ENCODE measurements around the gene REEP5. TPM values are rescaled to one million over a fixed set of nuclear protein-coding genes. Genes with fewer than 3 reads are reported as not detected.
"Not testable (repeated sequence)": the region's sequence is repeated elsewhere in the genome, so short reads cannot be mapped to it uniquely, and the experiment has no call there.

The REEP5 gene
- polyA plus RNA-seq, 2 donors = 25.4 to 36.8 TPM

DNA sequence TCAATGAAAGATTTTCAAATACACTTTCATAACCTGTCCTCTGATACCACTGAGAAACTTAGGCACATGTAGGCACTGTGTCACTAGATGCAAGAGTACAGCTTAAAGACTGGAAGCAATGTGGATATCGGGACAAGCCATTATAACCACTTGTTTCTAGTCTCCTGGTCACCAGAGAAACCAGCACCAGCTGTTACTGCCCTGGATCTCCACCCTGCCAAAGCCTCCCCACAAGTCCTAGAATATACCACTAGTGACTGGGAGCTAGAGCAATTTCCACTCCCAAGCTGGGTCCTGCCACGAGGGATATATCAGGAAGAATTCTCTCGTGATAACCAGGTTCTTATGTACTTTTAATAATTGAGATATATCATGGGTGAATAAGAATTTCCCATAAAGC, 19.5 kb downstream of the REEP5 start:
- H3K9me3 ChIP-seq (ENCODE audit: control insufficient read depth in 2 of 2, insufficient read depth in 1 of 2, low read depth in 1 of 2, low read length in 1 of 2) = no peaks in the 10 kb centered on the region
- H3K4me3 ChIP-seq (ENCODE audit: low read depth in 1 of 2, low read length in 2 of 2) = no peak overlapping the region
- H3K27me3 ChIP-seq (ENCODE audit: control insufficient read depth in 1 of 2, insufficient read depth in 2 of 2, low read length in 2 of 2) = no peaks in the 10 kb centered on the region
- H3K36me3 ChIP-seq (ENCODE audit: control insufficient read depth in 2 of 2, insufficient read depth in 2 of 2, low read length in 1 of 2) = peaks cover 0 to 10% of the 10 kb centered on the region in 2 donors
- H3K27ac ChIP-seq (ENCODE audit: low read depth in 2 of 2, low read length in 1 of 2) = no peak overlapping the region
- WGBS, 2 donors = 92 to 94% methylated on average over 3 of the region's 3 CpGs
- H3K4me1 ChIP-seq (ENCODE audit: control insufficient read depth in 2 of 2, insufficient read depth in 2 of 2, low read length in 1 of 2) = no peaks in the 10 kb centered on the region

DNA sequence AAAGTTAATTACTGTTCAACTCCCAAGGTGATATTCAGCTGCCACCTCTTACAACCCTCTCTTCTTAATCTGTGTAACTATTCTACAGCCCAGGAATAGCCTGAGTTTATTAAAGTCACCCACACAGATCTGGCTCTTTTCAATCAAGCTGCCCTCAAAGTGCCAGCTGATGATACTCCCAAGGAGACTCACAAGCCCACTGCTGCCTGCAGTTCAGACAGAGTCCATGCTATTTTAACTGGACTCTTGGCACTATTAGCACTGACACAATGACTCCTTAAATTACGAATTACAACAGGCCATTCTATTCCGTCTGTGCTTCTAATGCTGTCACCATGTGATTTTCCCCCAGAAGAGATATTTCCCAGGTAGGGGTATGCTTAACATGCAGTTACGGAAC, 26.3 kb downstream of the REEP5 start:
- 80 to 84% methylated on average over 3 of the region's 3 CpGs for WGBS, 2 donors
- Histone ChIP-seq H3K9me3 (ENCODE audit: control insufficient read depth in 2 of 2, insufficient read depth in 1 of 2, low read depth in 1 of 2, low read length in 1 of 2) (no peaks in the 10 kb centered on the region), H3K27me3 (ENCODE audit: control insufficient read depth in 1 of 2, insufficient read depth in 2 of 2, low read length in 2 of 2) (no peaks in the 10 kb centered on the region), H3K4me3 (ENCODE audit: low read depth in 1 of 2, low read length in 2 of 2) (no peak overlapping the region), H3K36me3 (ENCODE audit: control insufficient read depth in 2 of 2, insufficient read depth in 2 of 2, low read length in 1 of 2) (peaks cover 0 to 3% of the 10 kb centered on the region in 2 donors), H3K27ac (ENCODE audit: low read depth in 2 of 2, low read length in 1 of 2) (no peak overlapping the region), H3K4me1 (ENCODE audit: control insufficient read depth in 2 of 2, insufficient read depth in 2 of 2, low read length in 1 of 2) (no peaks in the 10 kb centered on the region)

DNA sequence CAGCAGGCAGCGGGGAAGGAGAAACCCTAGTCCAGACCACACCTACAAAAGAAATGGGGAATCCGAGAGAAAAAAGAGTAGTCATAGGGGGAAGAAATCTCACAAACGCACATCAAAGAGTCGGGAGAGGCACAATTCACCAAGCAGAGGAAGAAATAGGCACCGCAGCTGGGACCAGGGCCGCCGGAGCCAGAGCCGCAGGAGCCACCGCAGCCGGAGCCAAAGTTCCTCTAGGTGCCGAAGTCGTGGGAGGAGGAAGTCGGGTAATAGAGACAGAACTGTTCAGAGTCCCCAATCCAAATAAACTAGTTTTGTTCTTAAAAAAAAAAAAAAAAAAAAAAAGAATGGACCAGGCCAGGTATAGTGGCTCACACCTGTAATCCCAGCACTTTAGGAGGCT, 29.3 kb downstream of the REEP5 start:
- Histone ChIP-seq H3K4me1 (ENCODE audit: control insufficient read depth in 2 of 2, insufficient read depth in 2 of 2, low read length in 1 of 2) (no peaks in the 10 kb centered on the region), H3K9me3 (ENCODE audit: control insufficient read depth in 2 of 2, insufficient read depth in 1 of 2, low read depth in 1 of 2, low read length in 1 of 2) (no peaks in the 10 kb centered on the region), H3K4me3 (ENCODE audit: low read depth in 1 of 2, low read length in 2 of 2) (no peak overlapping the region), H3K36me3 (ENCODE audit: control insufficient read depth in 2 of 2, insufficient read depth in 2 of 2, low read length in 1 of 2) (peaks cover 0 to 3% of the 10 kb centered on the region in 2 donors), H3K27ac (ENCODE audit: low read depth in 2 of 2, low read length in 1 of 2) (no peak overlapping the region), H3K27me3 (ENCODE audit: control insufficient read depth in 1 of 2, insufficient read depth in 2 of 2, low read length in 2 of 2) (no peaks in the 10 kb centered on the region)
- WGBS, 2 donors = 97% methylated on average over 13 of the region's 13 CpGs

DNA sequence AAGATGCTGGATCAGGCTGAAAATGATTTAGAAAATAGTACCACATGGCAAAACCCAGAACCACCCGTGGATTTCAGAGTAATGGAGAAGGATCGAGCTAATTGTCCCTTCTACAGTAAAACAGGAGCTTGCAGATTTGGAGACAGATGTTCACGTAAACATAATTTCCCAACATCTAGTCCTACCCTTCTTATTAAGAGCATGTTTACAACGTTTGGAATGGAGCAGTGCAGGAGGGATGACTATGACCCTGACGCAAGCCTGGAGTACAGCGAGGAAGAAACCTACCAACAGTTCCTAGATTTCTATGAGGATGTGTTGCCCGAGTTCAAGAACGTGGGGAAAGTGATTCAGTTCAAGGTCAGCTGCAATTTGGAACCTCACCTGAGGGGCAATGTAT, 30.0 kb downstream of the REEP5 start:
- not testable (repeated sequence) for H3K4me1 ChIP-seq (ENCODE audit: control insufficient read depth in 2 of 2, insufficient read depth in 2 of 2, low read length in 1 of 2); H3K4me3 ChIP-seq (ENCODE audit: low read depth in 1 of 2, low read length in 2 of 2); H3K27ac ChIP-seq (ENCODE audit: low read depth in 2 of 2, low read length in 1 of 2); H3K9me3 ChIP-seq (ENCODE audit: control insufficient read depth in 2 of 2, insufficient read depth in 1 of 2, low read depth in 1 of 2, low read length in 1 of 2); H3K27me3 ChIP-seq (ENCODE audit: control insufficient read depth in 1 of 2, insufficient read depth in 2 of 2, low read length in 2 of 2); H3K36me3 ChIP-seq (ENCODE audit: control insufficient read depth in 2 of 2, insufficient read depth in 2 of 2, low read length in 1 of 2)
- WGBS, 2 donors = 88 to 89% methylated on average over 8 of the region's 8 CpGs

DNA sequence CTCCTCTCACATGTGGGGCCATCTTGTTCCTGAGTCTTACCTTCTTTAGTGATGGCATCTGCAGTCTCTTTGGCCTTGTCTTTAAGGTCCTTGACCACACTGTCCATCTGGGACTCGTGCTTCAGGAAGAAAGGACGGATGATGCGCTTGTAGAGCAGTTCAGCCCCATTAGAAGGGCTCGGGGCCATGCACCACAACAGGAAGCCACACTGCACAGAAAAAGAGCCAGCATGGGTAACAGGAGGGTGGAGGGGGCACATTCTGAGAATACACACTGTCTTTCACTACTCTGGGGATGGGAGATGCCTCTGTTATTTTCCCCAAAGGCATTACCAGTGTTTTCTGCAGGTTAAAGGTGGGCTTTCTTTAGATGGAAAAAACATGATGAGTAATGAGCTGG, 35.1 kb downstream of the REEP5 start:
- H3K4me1 ChIP-seq (ENCODE audit: control insufficient read depth in 2 of 2, insufficient read depth in 2 of 2, low read length in 1 of 2) = peaks cover 0 to 1% of the 10 kb centered on the region in 2 donors
- WGBS, 2 donors = 88 to 91% methylated on average over 4 of the region's 4 CpGs
- no peak overlapping the region for H3K27ac ChIP-seq (ENCODE audit: low read depth in 2 of 2, low read length in 1 of 2)
- peaks cover 20 to 21% of the 10 kb centered on the region in 2 donors for H3K36me3 ChIP-seq (ENCODE audit: control insufficient read depth in 2 of 2, insufficient read depth in 2 of 2, low read length in 1 of 2)
- no peak overlapping the region for H3K4me3 ChIP-seq (ENCODE audit: low read depth in 1 of 2, low read length in 2 of 2)
- no peaks in the 10 kb centered on the region for H3K27me3 ChIP-seq (ENCODE audit: control insufficient read depth in 1 of 2, insufficient read depth in 2 of 2, low read length in 2 of 2)
- H3K9me3 ChIP-seq (ENCODE audit: control insufficient read depth in 2 of 2, insufficient read depth in 1 of 2, low read depth in 1 of 2, low read length in 1 of 2) = no peaks in the 10 kb centered on the region

DNA sequence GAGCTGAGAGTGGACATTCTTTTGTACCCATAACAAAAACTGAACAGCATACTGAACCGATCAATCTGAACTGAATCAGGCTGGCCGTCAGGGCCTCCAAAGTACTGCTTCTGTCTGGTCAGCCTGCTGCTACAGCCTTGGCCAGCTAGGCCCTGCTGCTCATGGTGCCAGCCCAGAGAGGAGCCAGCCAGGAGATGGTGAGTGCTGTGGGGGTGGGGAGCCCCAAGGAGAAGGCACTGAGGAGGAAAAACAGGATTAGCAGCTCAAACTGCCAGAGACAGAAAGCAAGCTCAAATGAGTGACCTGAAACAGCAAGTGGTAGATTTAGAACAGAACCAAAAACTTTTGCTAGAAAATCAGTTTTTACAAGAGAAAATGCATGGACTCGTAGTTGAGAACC, 37.0 kb downstream of the REEP5 start:
- no peak overlapping the region for H3K4me3 ChIP-seq (ENCODE audit: low read depth in 1 of 2, low read length in 2 of 2)
- H3K9me3 ChIP-seq (ENCODE audit: control insufficient read depth in 2 of 2, insufficient read depth in 1 of 2, low read depth in 1 of 2, low read length in 1 of 2) = no peaks in the 10 kb centered on the region
- H3K36me3 ChIP-seq (ENCODE audit: control insufficient read depth in 2 of 2, insufficient read depth in 2 of 2, low read length in 1 of 2) = peaks cover 20 to 21% of the 10 kb centered on the region in 2 donors
- H3K27me3 ChIP-seq (ENCODE audit: control insufficient read depth in 1 of 2, insufficient read depth in 2 of 2, low read length in 2 of 2) = no peaks in the 10 kb centered on the region
- peaks cover 0 to 1% of the 10 kb centered on the region in 2 donors for H3K4me1 ChIP-seq (ENCODE audit: control insufficient read depth in 2 of 2, insufficient read depth in 2 of 2, low read length in 1 of 2)
- peak overlapping the region in 1 of 2 donors; percentile 3 for H3K27ac ChIP-seq (ENCODE audit: low read depth in 2 of 2, low read length in 1 of 2)
- WGBS, 2 donors = 82 to 87% methylated on average over 3 of the region's 3 CpGs

DNA sequence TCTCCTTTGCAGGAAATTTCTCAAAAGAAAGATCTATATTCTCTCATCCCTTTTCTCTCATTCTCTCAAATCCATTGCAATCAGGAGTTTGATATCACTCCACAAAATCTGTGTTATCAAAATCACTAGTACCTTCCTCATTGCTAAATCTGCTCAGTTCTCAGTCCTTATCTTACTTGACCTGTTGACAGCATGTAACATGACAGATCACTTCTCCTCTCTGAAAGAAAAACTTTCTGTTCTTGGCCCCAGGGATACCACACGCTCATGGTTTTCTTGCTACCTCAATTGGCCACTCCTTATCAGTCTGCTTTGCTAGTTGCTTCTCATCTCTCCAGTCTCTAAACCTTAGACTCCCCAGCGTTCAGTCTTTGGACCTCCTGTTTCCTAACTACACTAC, 38.8 kb downstream of the REEP5 start:
- Histone ChIP-seq H3K4me1 (ENCODE audit: control insufficient read depth in 2 of 2, insufficient read depth in 2 of 2, low read length in 1 of 2) (peaks cover 0 to 1% of the 10 kb centered on the region in 2 donors), H3K36me3 (ENCODE audit: control insufficient read depth in 2 of 2, insufficient read depth in 2 of 2, low read length in 1 of 2) (peaks cover 21 to 24% of the 10 kb centered on the region in 2 donors), H3K4me3 (ENCODE audit: low read depth in 1 of 2, low read length in 2 of 2) (no peak overlapping the region), H3K9me3 (ENCODE audit: control insufficient read depth in 2 of 2, insufficient read depth in 1 of 2, low read depth in 1 of 2, low read length in 1 of 2) (no peaks in the 10 kb centered on the region), H3K27me3 (ENCODE audit: control insufficient read depth in 1 of 2, insufficient read depth in 2 of 2, low read length in 2 of 2) (no peaks in the 10 kb centered on the region), H3K27ac (ENCODE audit: low read depth in 2 of 2, low read length in 1 of 2) (no peak overlapping the region)
- WGBS, 2 donors = 81 to 93% methylated on average over 2 of the region's 2 CpGs

DNA sequence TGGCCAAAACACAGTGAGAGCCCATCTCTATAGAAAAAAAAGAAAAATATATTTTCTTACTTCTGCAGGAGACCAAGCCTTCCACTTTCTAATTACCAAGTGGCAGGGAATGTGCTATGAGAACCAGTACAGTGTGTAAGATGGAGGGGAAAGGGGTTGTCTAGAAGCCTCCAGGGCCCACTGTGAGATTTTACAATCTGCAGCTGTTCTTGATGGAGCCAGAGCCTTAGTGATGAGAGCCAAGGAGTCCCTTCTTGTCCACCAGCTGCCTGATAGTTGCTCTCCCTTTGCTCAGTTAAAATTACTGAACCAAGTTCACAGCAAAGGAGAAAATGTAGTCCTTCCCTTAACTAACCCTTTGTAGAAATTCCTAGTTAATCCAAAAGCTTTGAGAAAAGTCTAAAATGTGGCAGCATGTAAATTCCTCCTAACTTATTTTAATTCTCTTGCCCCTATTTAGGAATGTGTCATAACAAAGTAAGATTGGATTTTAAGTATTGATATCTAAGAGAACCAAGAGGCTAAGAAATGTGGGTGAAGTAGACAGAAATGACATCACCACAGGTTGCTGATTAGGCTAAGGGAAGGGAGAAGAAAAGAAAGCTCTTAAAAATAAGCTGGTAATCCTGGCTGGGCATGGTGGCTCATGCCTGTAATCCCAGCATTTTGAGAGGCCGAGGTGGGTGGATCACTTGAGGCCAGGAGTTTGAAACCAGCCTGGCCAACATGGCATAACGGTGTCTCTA, 41.6 kb downstream of the REEP5 start:
- no peak overlapping the region for H3K27ac ChIP-seq (ENCODE audit: low read depth in 2 of 2, low read length in 1 of 2)
- WGBS, 2 donors = 65 to 68% methylated on average over 2 of the region's 2 CpGs
- H3K27me3 ChIP-seq (ENCODE audit: control insufficient read depth in 1 of 2, insufficient read depth in 2 of 2, low read length in 2 of 2) = no peaks in the 10 kb centered on the region
- no peaks in the 10 kb centered on the region for H3K9me3 ChIP-seq (ENCODE audit: control insufficient read depth in 2 of 2, insufficient read depth in 1 of 2, low read depth in 1 of 2, low read length in 1 of 2)
- H3K4me3 ChIP-seq (ENCODE audit: low read depth in 1 of 2, low read length in 2 of 2) = no peak overlapping the region
- peaks cover 0 to 1% of the 10 kb centered on the region in 2 donors for H3K4me1 ChIP-seq (ENCODE audit: control insufficient read depth in 2 of 2, insufficient read depth in 2 of 2, low read length in 1 of 2)
- H3K36me3 ChIP-seq (ENCODE audit: control insufficient read depth in 2 of 2, insufficient read depth in 2 of 2, low read length in 1 of 2) = peaks cover 15 to 16% of the 10 kb centered on the region in 2 donors

DNA sequence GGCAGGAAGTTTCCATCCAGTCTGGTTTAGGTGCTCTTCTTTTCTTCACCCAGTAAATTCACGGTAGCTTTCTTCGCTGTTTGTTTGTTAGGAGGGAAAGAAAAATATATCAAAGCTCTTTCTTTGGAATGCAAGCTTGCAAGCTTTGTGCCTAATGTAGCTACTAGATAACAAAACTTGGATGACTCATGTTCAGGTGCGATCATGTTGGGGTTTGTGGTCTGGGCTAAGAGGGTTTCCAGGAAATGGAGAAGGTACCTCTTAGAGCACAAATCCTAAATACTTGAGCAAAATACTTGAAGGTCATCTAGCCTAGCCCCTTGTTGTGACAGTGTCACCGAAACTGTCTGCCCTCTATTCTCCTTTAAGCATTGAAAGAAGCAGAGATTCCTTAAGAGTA, 43.3 kb downstream of the REEP5 start:
- no peak overlapping the region for H3K4me3 ChIP-seq (ENCODE audit: low read depth in 1 of 2, low read length in 2 of 2)
- no peak overlapping the region for H3K27ac ChIP-seq (ENCODE audit: low read depth in 2 of 2, low read length in 1 of 2)
- no peaks in the 10 kb centered on the region for H3K27me3 ChIP-seq (ENCODE audit: control insufficient read depth in 1 of 2, insufficient read depth in 2 of 2, low read length in 2 of 2)
- H3K36me3 ChIP-seq (ENCODE audit: control insufficient read depth in 2 of 2, insufficient read depth in 2 of 2, low read length in 1 of 2) = peaks cover 8% of the 10 kb centered on the region in 2 donors
- H3K9me3 ChIP-seq (ENCODE audit: control insufficient read depth in 2 of 2, insufficient read depth in 1 of 2, low read depth in 1 of 2, low read length in 1 of 2) = no peaks in the 10 kb centered on the region
- H3K4me1 ChIP-seq (ENCODE audit: control insufficient read depth in 2 of 2, insufficient read depth in 2 of 2, low read length in 1 of 2) = no peaks in the 10 kb centered on the region
- 41 to 50% methylated on average over 4 of the region's 4 CpGs for WGBS, 2 donors

DNA sequence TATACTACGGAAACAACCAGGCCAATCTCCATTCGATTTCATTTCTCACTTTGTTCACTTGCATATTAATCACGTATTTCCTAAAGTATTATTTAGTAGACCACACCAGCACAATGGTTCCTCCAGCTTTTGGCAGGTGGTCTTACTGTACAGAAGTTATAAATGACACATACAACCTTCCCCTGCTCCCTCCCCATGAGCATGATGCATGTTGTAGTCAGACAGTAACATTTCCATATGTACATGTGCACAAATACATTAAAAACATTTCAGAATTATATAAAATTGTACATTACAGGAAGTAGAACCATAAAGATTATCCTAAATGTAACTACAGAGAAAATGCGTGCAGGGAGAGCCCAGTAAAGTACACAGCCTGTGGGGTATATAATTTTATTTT, 43.9 kb downstream of the REEP5 start:
- H3K4me3 ChIP-seq (ENCODE audit: low read depth in 1 of 2, low read length in 2 of 2) = no peak overlapping the region
- peaks cover 5 to 7% of the 10 kb centered on the region in 2 donors for H3K36me3 ChIP-seq (ENCODE audit: control insufficient read depth in 2 of 2, insufficient read depth in 2 of 2, low read length in 1 of 2)
- 59 to 87% methylated on average over 4 of the region's 4 CpGs for WGBS, 2 donors
- H3K27ac ChIP-seq (ENCODE audit: low read depth in 2 of 2, low read length in 1 of 2) = no peak overlapping the region
- no peaks in the 10 kb centered on the region for H3K4me1 ChIP-seq (ENCODE audit: control insufficient read depth in 2 of 2, insufficient read depth in 2 of 2, low read length in 1 of 2)
- no peaks in the 10 kb centered on the region for H3K27me3 ChIP-seq (ENCODE audit: control insufficient read depth in 1 of 2, insufficient read depth in 2 of 2, low read length in 2 of 2)
- no peaks in the 10 kb centered on the region for H3K9me3 ChIP-seq (ENCODE audit: control insufficient read depth in 2 of 2, insufficient read depth in 1 of 2, low read depth in 1 of 2, low read length in 1 of 2)
